Measurements from ENCODE around the gene TNFSF8. TPM values are rescaled to one million over a fixed set of nuclear protein-coding genes. Genes with fewer than 3 reads are reported as not detected.
A peak's percentile ranks its signal among the peaks of the same experiment; 100 is the strongest.

The TNFSF8 gene
- total RNA-seq, 1 donor: not detected

DNA sequence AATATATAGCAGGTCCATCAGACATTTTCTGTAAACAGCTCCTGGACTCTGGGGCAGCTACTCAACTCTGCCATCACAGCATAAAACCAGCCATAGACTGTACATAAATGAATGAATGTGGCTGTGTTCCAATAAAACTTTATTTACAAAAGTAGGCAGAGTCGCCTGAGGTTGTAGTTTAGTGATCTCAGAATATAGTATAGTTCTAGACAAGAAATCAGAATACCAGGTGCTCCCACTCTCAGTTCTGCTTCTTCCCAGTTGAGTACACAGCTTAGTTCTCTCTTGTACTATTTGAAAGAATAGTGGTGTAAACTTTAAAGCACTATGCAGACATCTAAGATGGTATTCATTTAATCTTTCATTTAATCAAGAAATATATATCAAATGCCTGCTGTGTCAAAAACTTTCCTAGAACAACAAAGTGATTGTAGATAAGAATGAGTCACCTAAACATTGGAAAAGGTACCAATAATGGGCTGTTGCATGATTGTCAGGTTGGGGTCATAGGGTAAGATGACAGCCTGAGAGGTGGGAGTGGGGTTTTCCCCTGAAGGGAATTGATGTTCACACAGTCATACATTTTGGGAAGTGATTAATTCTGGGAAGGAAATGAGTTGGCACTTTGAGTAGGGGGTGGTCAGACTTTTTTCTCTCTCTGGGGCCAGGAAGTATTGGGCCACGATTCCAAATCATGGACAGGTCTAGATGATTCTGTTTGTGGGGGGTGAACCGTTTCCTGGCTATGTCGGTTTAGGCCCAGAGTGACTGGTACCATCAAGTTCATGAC, 37.0 kb downstream of the TNFSF8 start:
- Histone ChIP-seq H4K20me1 (ENCODE audit: insufficient read depth, low read length) (no peaks in the 10 kb centered on the region), H3K4me3 (ENCODE audit: insufficient read depth, low read length) (no peak overlapping the region), H3K4me1 (ENCODE audit: insufficient read depth, low read length) (peaks cover 43% of the 10 kb centered on the region), H3K4me2 (ENCODE audit: insufficient read depth, low read length) (no peak overlapping the region), H3K27me3 (ENCODE audit: insufficient read depth, low read length) (no peaks in the 10 kb centered on the region), H3K9me3 (ENCODE audit: low read depth, low read length) (no peaks in the 10 kb centered on the region), H3K27ac (ENCODE audit: low read depth, low read length) (peak overlapping the region; percentile 91), H2AFZ (ENCODE audit: low read length) (no peak overlapping the region), H3K79me2 (ENCODE audit: insufficient read depth, low read length) (no peaks in the 10 kb centered on the region), H3K36me3 (ENCODE audit: insufficient read depth, low read length) (no peaks in the 10 kb centered on the region)
- no peak for DNase-seq (ENCODE audit: insufficient read length, low spot score, missing footprints)
- TF ChIP-seq CTCF (IDR thresholded peaks at IDR 0.05; ENCODE audit: extremely low read depth, low read depth, low read length): no peak

DNA sequence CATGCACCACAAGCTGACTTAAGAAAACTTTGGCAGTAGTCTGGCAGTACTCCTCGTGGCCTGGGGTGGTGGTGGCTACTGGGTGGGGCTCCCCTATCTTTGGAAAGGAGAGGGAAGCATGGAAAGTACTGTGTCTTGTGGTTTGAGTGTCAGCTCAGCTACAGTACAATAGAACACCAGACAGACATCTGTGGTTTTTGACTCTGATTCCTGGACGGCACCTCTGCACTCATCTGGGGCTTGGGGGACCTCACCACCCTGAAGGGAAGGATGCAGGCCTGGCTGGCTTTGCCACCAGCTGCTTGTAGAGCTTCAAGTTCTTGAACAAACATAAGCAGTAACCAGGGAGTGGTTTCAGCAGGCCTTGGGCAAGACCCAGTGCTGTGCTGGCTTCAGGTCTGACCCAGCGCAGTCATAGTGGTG, 40.6 kb downstream of the TNFSF8 start:
- Histone ChIP-seq H4K20me1 (ENCODE audit: insufficient read depth, low read length) (no peaks in the 10 kb centered on the region), H2AFZ (ENCODE audit: low read length) (peak overlapping the region; percentile 36), H3K9me3 (ENCODE audit: low read depth, low read length) (no peaks in the 10 kb centered on the region), H3K4me3 (ENCODE audit: insufficient read depth, low read length) (no peak overlapping the region), H3K4me1 (ENCODE audit: insufficient read depth, low read length) (peaks cover 19% of the 10 kb centered on the region), H3K27ac (ENCODE audit: low read depth, low read length) (no peak overlapping the region), H3K4me2 (ENCODE audit: insufficient read depth, low read length) (no peak overlapping the region), H3K79me2 (ENCODE audit: insufficient read depth, low read length) (no peaks in the 10 kb centered on the region), H3K36me3 (ENCODE audit: insufficient read depth, low read length) (no peaks in the 10 kb centered on the region), H3K27me3 (ENCODE audit: insufficient read depth, low read length) (no peaks in the 10 kb centered on the region)
- DNase-seq (ENCODE audit: insufficient read length, low spot score, missing footprints): no peak
- TF ChIP-seq CTCF (IDR thresholded peaks at IDR 0.05; ENCODE audit: extremely low read depth, low read depth, low read length): no peak

DNA sequence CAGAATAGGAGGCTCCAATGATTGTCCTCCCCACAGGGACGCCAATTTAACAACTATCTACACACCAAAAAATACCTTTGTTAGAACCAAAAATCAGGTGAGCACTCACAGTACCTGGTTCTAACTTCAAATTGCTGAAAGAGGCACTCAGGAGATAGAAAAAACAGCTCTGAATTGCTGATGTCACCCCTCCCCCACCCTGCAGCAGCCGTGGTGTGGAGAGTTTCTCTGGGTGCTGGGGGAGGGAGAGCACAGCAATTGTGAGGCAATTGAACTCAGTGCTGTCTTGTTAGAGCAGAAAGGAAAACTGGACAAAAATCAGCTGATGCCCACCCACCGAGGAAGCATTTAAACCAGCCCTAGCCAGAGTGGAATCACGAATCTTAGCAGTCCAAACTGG, 41.8 kb downstream of the TNFSF8 start:
- Histone ChIP-seq H3K9me3 (ENCODE audit: low read depth, low read length) (no peaks in the 10 kb centered on the region), H3K79me2 (ENCODE audit: insufficient read depth, low read length) (no peaks in the 10 kb centered on the region), H3K27ac (ENCODE audit: low read depth, low read length) (no peak overlapping the region), H2AFZ (ENCODE audit: low read length) (no peak overlapping the region), H3K36me3 (ENCODE audit: insufficient read depth, low read length) (no peaks in the 10 kb centered on the region), H3K4me2 (ENCODE audit: insufficient read depth, low read length) (no peak overlapping the region), H3K4me1 (ENCODE audit: insufficient read depth, low read length) (peaks cover 7% of the 10 kb centered on the region), H4K20me1 (ENCODE audit: insufficient read depth, low read length) (no peaks in the 10 kb centered on the region), H3K27me3 (ENCODE audit: insufficient read depth, low read length) (no peaks in the 10 kb centered on the region), H3K4me3 (ENCODE audit: insufficient read depth, low read length) (no peak overlapping the region)
- DNase-seq (ENCODE audit: insufficient read length, low spot score, missing footprints): no peak
- TF ChIP-seq CTCF (IDR thresholded peaks at IDR 0.05; ENCODE audit: extremely low read depth, low read depth, low read length): no peak

DNA sequence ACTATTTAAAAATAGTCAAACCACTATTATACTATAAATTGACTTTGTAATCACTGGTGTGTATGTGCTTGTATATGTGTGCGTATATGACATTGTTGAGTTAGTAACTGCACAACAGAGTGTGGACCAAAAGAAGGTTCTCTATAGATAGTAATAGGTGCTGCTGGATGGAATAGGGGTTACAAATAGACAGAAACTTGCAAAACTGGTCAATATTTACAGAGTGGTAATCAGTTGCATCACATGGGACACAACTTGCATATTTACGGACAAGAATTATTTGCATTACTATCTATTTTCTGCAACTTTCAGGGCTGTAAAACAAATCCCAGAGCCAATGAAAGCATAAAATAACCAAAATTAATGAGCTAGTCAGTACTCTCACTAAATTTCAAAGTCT, 42.4 kb downstream of the TNFSF8 start:
- Histone ChIP-seq H3K79me2 (ENCODE audit: insufficient read depth, low read length) (no peaks in the 10 kb centered on the region), H3K4me1 (ENCODE audit: insufficient read depth, low read length) (peaks cover 5% of the 10 kb centered on the region), H4K20me1 (ENCODE audit: insufficient read depth, low read length) (no peaks in the 10 kb centered on the region), H3K4me2 (ENCODE audit: insufficient read depth, low read length) (no peak overlapping the region), H3K36me3 (ENCODE audit: insufficient read depth, low read length) (no peaks in the 10 kb centered on the region), H3K9me3 (ENCODE audit: low read depth, low read length) (no peaks in the 10 kb centered on the region), H3K27ac (ENCODE audit: low read depth, low read length) (no peak overlapping the region), H3K27me3 (ENCODE audit: insufficient read depth, low read length) (no peaks in the 10 kb centered on the region), H2AFZ (ENCODE audit: low read length) (no peak overlapping the region), H3K4me3 (ENCODE audit: insufficient read depth, low read length) (no peak overlapping the region)
- no peak for TF ChIP-seq CTCF (IDR thresholded peaks at IDR 0.05; ENCODE audit: extremely low read depth, low read depth, low read length)
- DNase-seq (ENCODE audit: insufficient read length, low spot score, missing footprints): no peak
